Measurements from ENCODE around the gene RPAP2. TPM values are rescaled to one million over a fixed set of nuclear protein-coding genes. Genes with fewer than 3 reads are reported as not detected.

RPAP2 gene
- polyA plus RNA-seq, 3 donors: 4.4 to 7.8 (median 7.3) TPM

GRCh38 chr1:92301021-92301420, 2.2 kb downstream of the RPAP2 start:
- Histone ChIP-seq H3K9ac (ENCODE audit: insufficient read depth, low read length, poor library complexity, severe bottlenecking) (no peak overlapping the region), H2AFZ (ENCODE audit: insufficient read depth, low read depth, low read length, poor library complexity, severe bottlenecking) (no peak overlapping the region), H3K27ac (ENCODE audit: low read depth in 1 of 2, low read length in 2 of 2) (no peak overlapping the region), H3K4me2 (replicated peaks; ENCODE audit: extremely low read depth, low read length, poor library complexity, severe bottlenecking) (no peak overlapping the region), H3K9me3 (replicated peaks in 1 of 2; ENCODE audit: control insufficient read depth in 1 of 2, insufficient read depth in 1 of 2, low read length in 2 of 2) (no peaks in the 10 kb centered on the region), H4K20me1 (ENCODE audit: insufficient read depth, low read length) (no peaks in the 10 kb centered on the region), H3K79me2 (ENCODE audit: insufficient read depth, low read length) (peaks cover 29% of the 10 kb centered on the region), H3K36me3 (replicated peaks in 1 of 2; ENCODE audit: control insufficient read depth in 1 of 2, insufficient read depth in 2 of 2, low read length in 2 of 2) (peaks cover 16 to 33% of the 10 kb centered on the region in 2 donors), H3K4me3 (replicated peaks in 1 of 3; ENCODE audit: low read depth in 2 of 3, low read length in 3 of 3) (no peak overlapping the region), H3K4me1 (ENCODE audit: control insufficient read depth in 1 of 2, insufficient read depth in 2 of 2, low read length in 2 of 2) (peaks cover 10 to 19% of the 10 kb centered on the region in 2 donors), H3K27me3 (ENCODE audit: control insufficient read depth in 2 of 2, insufficient read depth in 2 of 2, low read length in 2 of 2) (no peaks in the 10 kb centered on the region)
- Mint-ChIP-seq H3K27ac (no peak overlapping the region), H3K36me3 (peaks cover 23 to 30% of the 10 kb centered on the region in 2 donors), H3K27me3 (ENCODE audit: low read depth in 3 of 3) (no peaks in the 10 kb centered on the region), H3K9me3 (no peaks in the 10 kb centered on the region), H3K4me3 (no peak overlapping the region), H3K4me1 (peaks cover 19% of the 10 kb centered on the region)
- no CpG with 5 or more reads among the region's 5 CpGs for WGBS (ENCODE audit: insufficient coverage)
- no peak for TF ChIP-seq CTCF (IDR thresholded peaks at IDR 0.05)
- DNase-seq: no peak
- intact Hi-C loops (cut with micrococcal nuclease): loop anchor here in 1 of 2 donors (10.0 kb wide), 1 partner anchor 184 kb away; the partner anchor contains the start of gene GFI1

- Histone ChIP-seq H3K9ac (ENCODE audit: insufficient read depth, low read length, poor library complexity, severe bottlenecking) (no peak overlapping the region), H3K79me2 (ENCODE audit: insufficient read depth, low read length) (no peaks in the 10 kb centered on the region), H3K4me1 (ENCODE audit: control insufficient read depth in 1 of 2, insufficient read depth in 2 of 2, low read length in 2 of 2) (no peaks in the 10 kb centered on the region), H3K4me3 (replicated peaks in 1 of 3; ENCODE audit: low read depth in 2 of 3, low read length in 3 of 3) (no peak overlapping the region), H3K36me3 (replicated peaks in 1 of 2; ENCODE audit: control insufficient read depth in 1 of 2, insufficient read depth in 2 of 2, low read length in 2 of 2) (peaks cover 23 to 58% of the 10 kb centered on the region in 2 donors), H3K9me3 (replicated peaks in 1 of 2; ENCODE audit: control insufficient read depth in 1 of 2, insufficient read depth in 1 of 2, low read length in 2 of 2) (no peaks in the 10 kb centered on the region), H4K20me1 (ENCODE audit: insufficient read depth, low read length) (no peaks in the 10 kb centered on the region), H3K4me2 (replicated peaks; ENCODE audit: extremely low read depth, low read length, poor library complexity, severe bottlenecking) (no peak overlapping the region), H2AFZ (ENCODE audit: insufficient read depth, low read depth, low read length, poor library complexity, severe bottlenecking) (no peak overlapping the region), H3K27ac (ENCODE audit: low read depth in 1 of 2, low read length in 2 of 2) (no peak overlapping the region), H3K27me3 (ENCODE audit: control insufficient read depth in 2 of 2, insufficient read depth in 2 of 2, low read length in 2 of 2) (no peaks in the 10 kb centered on the region)
- intact Hi-C loops (cut with micrococcal nuclease): loop anchor here in 1 of 2 donors (10.0 kb wide), 1 partner anchor 179 kb away; the partner anchor contains the start of gene GFI1
- Mint-ChIP-seq H3K27me3 (ENCODE audit: low read depth in 3 of 3) (no peaks in the 10 kb centered on the region), H3K4me1 (peaks cover 3% of the 10 kb centered on the region), H3K36me3 (peaks cover 34 to 56% of the 10 kb centered on the region in 2 donors), H3K4me3 (no peak overlapping the region), H3K27ac (no peak overlapping the region), H3K9me3 (no peaks in the 10 kb centered on the region)
- TF ChIP-seq CTCF (IDR thresholded peaks at IDR 0.05): no peak
- no peak for DNase-seq
Measured at GRCh38 chr1:92306020-92306419, 7.2 kb downstream of the RPAP2 start.
